Measurements from ENCODE around the gene DSTN. TPM values are rescaled to one million over a fixed set of nuclear protein-coding genes. Genes with fewer than 3 reads are reported as not detected.

Gene DSTN
- total RNA-seq, 1 donor from 2014 or later: 258 TPM

- no peak for FAIRE-seq
- no peak for DNase-seq (ENCODE audit: low spot score in 2 of 2)
These were observed 76.5 kb downstream of the DSTN start for GRCh38 chr20:17646209-17646960.

GRCh38 chr20:17646961-17647301 lies 77.1 kb downstream of the DSTN start:
- no peak for FAIRE-seq
- no peak for DNase-seq (ENCODE audit: low spot score in 2 of 2)

- no peak for FAIRE-seq
- DNase-seq (ENCODE audit: low spot score in 2 of 2): no peak
These were observed 77.8 kb downstream of the DSTN start for GRCh38 chr20:17647391-17648314.

GRCh38 chr20:17648315-17648646 lies 78.4 kb downstream of the DSTN start:
- DNase-seq (ENCODE audit: low spot score in 2 of 2) (no peak), FAIRE-seq (no peak)

GRCh38 chr20:17648791-17649730 lies 79.2 kb downstream of the DSTN start:
- FAIRE-seq (no peak), DNase-seq (ENCODE audit: low spot score in 2 of 2) (no peak)

- no peak for FAIRE-seq
- no peak for DNase-seq (ENCODE audit: low spot score in 2 of 2)
These were observed 80.6 kb downstream of the DSTN start for GRCh38 chr20:17650301-17651128.

GRCh38 chr20:17651129-17651759 lies 81.4 kb downstream of the DSTN start:
- FAIRE-seq (no peak), DNase-seq (ENCODE audit: low spot score in 2 of 2) (no peak)

- FAIRE-seq (no peak), DNase-seq (ENCODE audit: low spot score in 2 of 2) (no peak)
These were observed 82.0 kb downstream of the DSTN start for GRCh38 chr20:17651760-17652388.

- DNase-seq (ENCODE audit: low spot score in 2 of 2) (no peak), FAIRE-seq (no peak)
These were observed 82.5 kb downstream of the DSTN start for GRCh38 chr20:17652411-17652810.

- DNase-seq (ENCODE audit: low spot score in 2 of 2): no peak
- FAIRE-seq: no peak
These were observed 84.2 kb downstream of the DSTN start for GRCh38 chr20:17653835-17654648.

GRCh38 chr20:17654649-17655285 lies 84.9 kb downstream of the DSTN start:
- FAIRE-seq: no peak
- no peak for DNase-seq (ENCODE audit: low spot score in 2 of 2)

- FAIRE-seq: no peak
These were observed 85.4 kb downstream of the DSTN start for GRCh38 chr20:17655286-17655651.

GRCh38 chr20:17655865-17656479 lies 86.1 kb downstream of the DSTN start:
- no peak for DNase-seq (ENCODE audit: low spot score in 2 of 2)

More at GRCh38 chr20:17655286-17655651, 85.4 kb downstream of the DSTN start:
- no peak for DNase-seq (ENCODE audit: low spot score in 2 of 2)

GRCh38 chr20:17657079-17657825 lies 87.4 kb downstream of the DSTN start:
- DNase-seq (ENCODE audit: low spot score in 2 of 2): no peak
- no peak for FAIRE-seq

More at GRCh38 chr20:17655865-17656479, 86.1 kb downstream of the DSTN start:
- no peak for FAIRE-seq

GRCh38 chr20:17657898-17658647 lies 88.2 kb downstream of the DSTN start:
- FAIRE-seq: no peak
- no peak for DNase-seq (ENCODE audit: low spot score in 2 of 2)

GRCh38 chr20:17658648-17658993 lies 88.7 kb downstream of the DSTN start:
- no peak for FAIRE-seq

More at GRCh38 chr20:17658648-17658993, 88.7 kb downstream of the DSTN start:
- no peak for DNase-seq (ENCODE audit: low spot score in 2 of 2)
